Karpas-422 (cell line): ENCODE measurements around the gene WWP2. TPM values are rescaled to one million over a fixed set of nuclear protein-coding genes. Genes with fewer than 3 reads are reported as not detected.

Experiments
- DNase-seq: peaks from one replicate; pipeline ENCODE4 v3.0.0-alpha.2; 2015
- H2AFZ ChIP-seq: fragments of 200-600 bp; sonication (generic); 2 replicates; pipeline ENCODE4 v1.6.1; 2014; ENCODE audit warnings: antibody characterized with exemption, low read length, mixed read lengths
- H3K27ac ChIP-seq: fragments of 200-600 bp; sonication (generic); 2 replicates; pipeline ENCODE4 v1.5.1; 2014; ENCODE audit warnings: mild to moderate bottlenecking, low read length, moderate library complexity
- H3K27me3 ChIP-seq: fragments of 200-600 bp; sonication (generic); 2 replicates; pipeline ENCODE4 v1.6.1; 2014; ENCODE audit warnings: low read length, mixed read lengths
- H3K36me3 ChIP-seq: fragments of 200-600 bp; sonication (generic); 2 replicates; pipeline ENCODE4 v1.6.1; 2014; ENCODE audit warnings: low read length, mixed read lengths; ENCODE audit not compliant: insufficient read depth
- H3K4me1 ChIP-seq: fragments of 200-600 bp; sonication (generic); 2 replicates; pipeline ENCODE4 v1.6.1; 2014; ENCODE audit warnings: mild to moderate bottlenecking, low read length, mixed read lengths
- H3K4me2 ChIP-seq: fragments of 200-600 bp; sonication (generic); 2 replicates; pipeline ENCODE4 v1.6.1; 2014; ENCODE audit warnings: low read length, low read depth, mild to moderate bottlenecking; ENCODE audit not compliant: poor library complexity, severe bottlenecking
- H3K4me3 ChIP-seq: fragments of 200-600 bp; sonication (generic); 2 replicates; pipeline ENCODE4 v1.5.1; 2014; ENCODE audit warnings: mild to moderate bottlenecking, antibody characterized with exemption, low read length, mixed read lengths
- H3K79me2 ChIP-seq: fragments of 200-600 bp; sonication (generic); 2 replicates; pipeline ENCODE4 v1.6.1; 2014; ENCODE audit warnings: mild to moderate bottlenecking, low read length, mixed read lengths
- H3K9ac ChIP-seq: fragments of 200-600 bp; sonication (generic); 2 replicates; pipeline ENCODE4 v1.6.0; 2014; ENCODE audit warnings: low read length
- H3K9me2 ChIP-seq: fragments of 200-600 bp; sonication (generic), shearing (Covaris generic); replicated peaks from 2 replicates; pipeline ENCODE4 v1.6.0; 2014; ENCODE audit warnings: mild to moderate bottlenecking, low read length, moderate library complexity; ENCODE audit not compliant: insufficient read depth
- H3K9me3 ChIP-seq: fragments of 300-700, 200-600 bp; sonication (generic); 2 replicates; pipeline ENCODE4 v1.6.1; 2014; ENCODE audit warnings: low read length, mixed read lengths
- H4K20me1 ChIP-seq: fragments of 200-600 bp; sonication (generic); 2 replicates; pipeline ENCODE4 v1.6.1; 2014; ENCODE audit warnings: mild to moderate bottlenecking, antibody characterized with exemption, low read length, low read depth; ENCODE audit not compliant: insufficient read depth
- total RNA-seq: library from RNA; depleted of rRNA; stranded (reverse); fragments of >200 nt; shearing (Covaris generic); gene quantifications from 2 replicates; pipeline ENCODE4 v1.2.3, GENCODE V29; 2014; ENCODE audit warnings: low replicate concordance

The WWP2 gene
- total RNA-seq, 1 experiment from 2014 or later, result 30.7 TPM

- H3K27me3 ChIP-seq, result no peaks in the 10 kb centered on the region
- no peak overlapping the region for H3K4me2 ChIP-seq
- no peak overlapping the region for H3K27ac ChIP-seq
- no peak overlapping the region for H3K4me3 ChIP-seq
- H3K9ac ChIP-seq, result no peak overlapping the region
- DNase-seq, result no peak
- H3K36me3 ChIP-seq, result no peaks in the 10 kb centered on the region
- H3K9me2 ChIP-seq, result no peaks in the 10 kb centered on the region
- no peaks in the 10 kb centered on the region for H4K20me1 ChIP-seq
- no peak overlapping the region for H2AFZ ChIP-seq
- peaks cover 12% of the 10 kb centered on the region for H3K4me1 ChIP-seq
- H3K79me2 ChIP-seq, result peaks cover 6% of the 10 kb centered on the region; the same call in 1 of the 2 replicates
- H3K9me3 ChIP-seq, result no peaks in the 10 kb centered on the region
Measured at GRCh38 chr16:69863401-69864281, 101.5 kb downstream of the WWP2 start.

- Histone ChIP-seq H3K4me3 (no peak overlapping the region), H3K9me3 (no peaks in the 10 kb centered on the region), H3K79me2 (peaks cover 6% of the 10 kb centered on the region; the same call in 1 of the 2 replicates), H3K4me1 (peaks cover 3% of the 10 kb centered on the region; the same call in 1 of the 2 replicates), H3K36me3 (no peaks in the 10 kb centered on the region), H2AFZ (no peak overlapping the region), H3K4me2 (no peak overlapping the region), H3K27me3 (no peaks in the 10 kb centered on the region), H3K9me2 (no peaks in the 10 kb centered on the region), H3K9ac (no peak overlapping the region), H3K27ac (no peak overlapping the region), H4K20me1 (no peaks in the 10 kb centered on the region)
- DNase-seq, result no peak
Measured at GRCh38 chr16:69865701-69866100, 103.6 kb downstream of the WWP2 start.

GRCh38 chr16:69867784-69868560 lies 105.8 kb downstream of the WWP2 start:
- H3K4me2 ChIP-seq, result no peak overlapping the region
- peaks cover 6% of the 10 kb centered on the region; the same call in 1 of the 2 replicates for H3K79me2 ChIP-seq
- H3K36me3 ChIP-seq, result no peaks in the 10 kb centered on the region
- H3K4me3 ChIP-seq, result no peak overlapping the region
- H3K9me3 ChIP-seq, result no peaks in the 10 kb centered on the region
- H3K9me2 ChIP-seq, result no peaks in the 10 kb centered on the region
- no peak overlapping the region for H2AFZ ChIP-seq
- no peak overlapping the region for H3K27ac ChIP-seq
- H4K20me1 ChIP-seq, result no peaks in the 10 kb centered on the region
- H3K9ac ChIP-seq, result no peak overlapping the region
- H3K4me1 ChIP-seq, result peaks cover 3% of the 10 kb centered on the region; the same call in 1 of the 2 replicates
- DNase-seq, result no peak
- H3K27me3 ChIP-seq, result no peaks in the 10 kb centered on the region

GRCh38 chr16:69870761-69871160 lies 108.6 kb downstream of the WWP2 start:
- H4K20me1 ChIP-seq, result no peaks in the 10 kb centered on the region

GRCh38 chr16:69871708-69872107 lies 109.6 kb downstream of the WWP2 start:
- Histone ChIP-seq H3K79me2 (no peaks in the 10 kb centered on the region; the same call in 1 of the 2 replicates), H3K27ac (no peak overlapping the region), H3K27me3 (no peaks in the 10 kb centered on the region), H3K36me3 (peaks cover 4% of the 10 kb centered on the region; the same call in 1 of the 2 replicates), H3K9me2 (no peaks in the 10 kb centered on the region), H3K4me3 (no peak overlapping the region), H3K4me2 (no peak overlapping the region), H4K20me1 (no peaks in the 10 kb centered on the region), H3K9me3 (no peaks in the 10 kb centered on the region), H3K9ac (no peak overlapping the region), H2AFZ (no peak overlapping the region), H3K4me1 (no peaks in the 10 kb centered on the region)
- no peak for DNase-seq

More at GRCh38 chr16:69870761-69871160, 108.6 kb downstream of the WWP2 start:
- Histone ChIP-seq H3K79me2 (peaks cover 2% of the 10 kb centered on the region; the same call in 1 of the 2 replicates), H3K9ac (no peak overlapping the region), H3K36me3 (no peaks in the 10 kb centered on the region), H3K27me3 (no peaks in the 10 kb centered on the region), H3K4me2 (no peak overlapping the region), H3K4me1 (no peaks in the 10 kb centered on the region), H2AFZ (no peak overlapping the region), H3K9me2 (no peaks in the 10 kb centered on the region), H3K9me3 (no peaks in the 10 kb centered on the region), H3K27ac (no peak overlapping the region), H3K4me3 (no peak overlapping the region)
- no peak for DNase-seq

GRCh38 chr16:69872888-69873287 lies 110.8 kb downstream of the WWP2 start:
- DNase-seq, result no peak
- Histone ChIP-seq H3K9me2 (no peaks in the 10 kb centered on the region), H3K27me3 (no peaks in the 10 kb centered on the region), H3K79me2 (no peaks in the 10 kb centered on the region), H2AFZ (no peak overlapping the region), H3K9ac (no peak overlapping the region), H3K27ac (no peak overlapping the region), H3K4me1 (no peaks in the 10 kb centered on the region), H3K36me3 (peaks cover 4% of the 10 kb centered on the region; the same call in 1 of the 2 replicates), H4K20me1 (no peaks in the 10 kb centered on the region), H3K9me3 (no peaks in the 10 kb centered on the region), H3K4me2 (no peak overlapping the region), H3K4me3 (no peak overlapping the region)

GRCh38 chr16:69873783-69874182 lies 111.7 kb downstream of the WWP2 start:
- Histone ChIP-seq H3K36me3 (peaks cover 4% of the 10 kb centered on the region; the same call in 1 of the 2 replicates), H3K4me1 (no peaks in the 10 kb centered on the region), H3K9me2 (no peaks in the 10 kb centered on the region), H4K20me1 (no peaks in the 10 kb centered on the region), H3K4me2 (no peak overlapping the region), H3K27me3 (no peaks in the 10 kb centered on the region), H3K9ac (no peak overlapping the region), H3K4me3 (no peak overlapping the region), H2AFZ (no peak overlapping the region), H3K79me2 (no peaks in the 10 kb centered on the region), H3K9me3 (no peaks in the 10 kb centered on the region), H3K27ac (no peak overlapping the region)
- no peak for DNase-seq

- Histone ChIP-seq H4K20me1 (no peaks in the 10 kb centered on the region), H3K27me3 (no peaks in the 10 kb centered on the region), H3K9me2 (no peaks in the 10 kb centered on the region), H3K27ac (no peak overlapping the region), H3K79me2 (no peaks in the 10 kb centered on the region), H2AFZ (no peak overlapping the region), H3K4me3 (no peak overlapping the region), H3K36me3 (peaks cover 4% of the 10 kb centered on the region; the same call in 1 of the 2 replicates), H3K4me1 (no peaks in the 10 kb centered on the region), H3K4me2 (no peak overlapping the region), H3K9me3 (no peaks in the 10 kb centered on the region), H3K9ac (no peak overlapping the region)
- DNase-seq, result no peak
Measured at GRCh38 chr16:69874271-69874670, 112.1 kb downstream of the WWP2 start.
